Stimulated activated CD4-positive, alpha-beta T cell treated with anti-CD3 and anti-CD28 coated beads, TNF-alpha, amount 100 ng/mL, for 1 hour (primary cell): ENCODE measurements around the gene LATS2.

ENCODE experiments used
- DNase-seq, 3 donors: peaks; one replicate each; pipeline ENCODE4 v3.0.0-alpha.2; 2020; ENCODE audit warnings: low read depth in 3 of 3, low spot score in 1 of 3

The LATS2 gene

DNA sequence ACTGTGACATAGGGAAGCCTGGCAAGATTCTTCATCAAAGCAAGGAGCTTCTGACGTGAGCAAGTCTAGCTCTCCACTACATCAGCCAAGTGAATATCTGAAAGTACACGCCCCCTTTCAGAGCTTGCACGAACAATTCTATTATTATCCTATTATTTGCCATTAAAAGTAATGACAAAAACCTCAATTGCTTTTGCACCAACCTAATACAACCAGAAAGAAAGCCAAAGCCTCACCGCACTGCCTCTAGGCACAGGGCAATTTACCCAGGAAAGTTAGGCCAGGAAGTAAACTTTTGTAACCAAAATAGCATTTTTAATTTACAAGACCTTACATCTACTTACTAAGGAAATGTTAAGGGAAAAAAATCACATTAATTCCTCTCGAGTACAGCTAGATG is 41.2 kb downstream of the LATS2 start:
- DNase-seq = no peak

DNA sequence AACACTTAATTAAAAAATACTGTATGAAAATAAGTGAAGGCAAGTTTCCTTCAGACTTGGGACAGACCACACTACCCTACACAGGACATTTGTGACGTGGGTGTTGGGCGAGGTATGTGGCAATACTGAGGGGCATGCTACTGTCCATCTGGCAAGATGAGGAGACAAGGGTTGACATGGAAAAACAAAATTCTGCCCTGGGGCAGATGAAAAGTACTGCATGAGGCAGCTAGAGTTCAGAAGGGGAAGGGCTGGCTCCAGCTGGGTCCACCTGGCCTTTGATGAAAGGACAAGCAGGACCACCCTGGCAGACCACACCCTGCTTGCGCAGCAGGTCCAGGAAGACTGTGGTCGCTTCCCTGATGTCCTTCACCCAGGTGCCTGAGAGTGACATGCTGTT is 43.2 kb downstream of the LATS2 start:
- DNase-seq = no peak

- no peak for DNase-seq
Measured at GRCh38 chr13:21016487-21016886, 44.9 kb downstream of the LATS2 start.

GRCh38 chr13:21015284-21015683 is 46.1 kb downstream of the LATS2 start:
- DNase-seq = no peak

DNA sequence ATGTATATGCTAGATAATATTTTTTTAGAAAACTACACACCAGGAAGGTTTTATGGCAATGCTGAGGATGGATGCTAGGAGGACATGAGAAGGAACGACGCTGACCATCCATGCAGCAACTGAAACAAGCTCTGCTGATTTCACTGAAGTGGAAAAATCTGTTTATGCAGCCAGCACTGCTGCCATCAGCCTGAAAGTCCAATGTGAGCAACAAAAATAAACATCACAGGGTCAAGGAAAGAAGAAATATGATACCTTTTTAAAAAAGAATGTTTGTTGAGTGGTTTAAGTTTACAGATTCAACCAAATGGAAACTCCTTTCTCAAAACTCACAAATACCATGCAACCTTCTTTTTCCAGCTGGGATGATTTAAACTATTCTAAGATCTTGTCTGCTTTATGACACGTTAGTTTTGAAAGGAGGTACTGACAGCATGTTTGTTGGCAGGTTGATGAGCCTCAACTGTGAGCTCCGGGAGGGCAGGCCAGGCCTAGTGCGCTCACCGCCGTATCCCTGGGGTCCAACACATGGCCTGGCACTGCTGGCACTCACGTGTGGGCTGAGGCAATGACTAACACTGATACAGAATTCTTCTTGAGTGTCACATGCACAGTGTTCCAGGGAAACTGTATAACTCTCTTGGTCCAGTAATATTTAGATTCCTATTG is 46.8 kb downstream of the LATS2 start:
- no peak for DNase-seq

GRCh38 chr13:21014139-21014501 is 47.3 kb downstream of the LATS2 start:
- no peak for DNase-seq

DNA sequence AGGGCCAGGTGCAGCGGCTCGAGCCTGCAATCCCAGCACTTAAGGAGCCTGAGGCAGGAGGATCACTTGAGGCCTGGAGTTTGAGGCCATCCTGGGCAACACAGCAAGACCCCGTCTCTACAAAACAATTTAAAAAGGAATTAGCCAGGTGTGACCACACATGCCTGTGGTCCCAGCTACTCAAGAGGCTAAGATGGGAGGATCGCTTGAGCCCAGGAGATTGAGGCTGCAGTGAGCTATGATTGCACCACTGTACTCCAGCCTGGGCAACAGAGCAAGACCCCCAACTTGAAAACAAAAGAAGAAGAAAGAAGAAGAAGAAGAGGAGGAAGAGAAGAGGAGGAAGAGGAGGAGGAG is 47.7 kb downstream of the LATS2 start:
- no peak for DNase-seq

DNA sequence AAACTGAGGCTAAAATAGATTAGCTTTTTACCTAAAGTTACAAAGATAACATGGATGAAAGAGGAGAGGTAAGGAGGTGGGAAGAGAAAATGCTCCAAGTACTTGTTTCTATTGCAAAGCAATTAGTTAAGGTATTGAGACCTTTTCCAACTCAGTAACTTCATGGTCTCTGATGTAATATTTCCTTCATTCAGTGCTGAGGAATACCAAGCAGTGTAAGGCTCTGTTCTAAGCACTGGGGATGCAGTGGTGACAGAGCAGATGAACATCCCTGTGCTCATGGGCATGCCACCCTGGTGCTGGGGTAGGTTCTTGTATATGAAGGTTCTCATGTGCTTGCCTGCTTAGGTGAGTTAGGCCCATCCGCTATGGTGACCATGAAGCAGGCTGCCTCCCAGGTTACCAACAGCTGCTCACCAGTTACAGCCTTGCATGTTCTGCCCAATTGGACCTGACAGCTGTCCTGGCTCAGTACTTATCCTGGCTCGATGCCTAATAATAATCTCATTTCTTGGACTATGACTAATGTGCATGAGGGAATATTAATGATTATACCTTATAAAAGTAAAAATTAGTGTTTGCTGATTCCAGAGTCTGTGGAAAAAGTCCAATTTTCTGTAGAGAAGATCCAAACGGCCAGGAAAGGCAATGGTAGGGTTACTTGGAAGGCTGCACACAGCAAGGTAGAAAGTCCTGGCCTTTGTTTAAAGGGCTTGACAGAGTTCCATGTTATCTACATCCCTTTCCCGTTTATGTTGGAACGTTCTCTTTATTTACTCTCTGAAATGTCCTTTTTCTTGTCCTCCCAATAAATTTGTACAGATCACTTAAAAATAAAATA is 48.3 kb downstream of the LATS2 start:
- DNase-seq = no peak

GRCh38 chr13:21012211-21012610 is 49.2 kb downstream of the LATS2 start:
- no peak for DNase-seq

DNA sequence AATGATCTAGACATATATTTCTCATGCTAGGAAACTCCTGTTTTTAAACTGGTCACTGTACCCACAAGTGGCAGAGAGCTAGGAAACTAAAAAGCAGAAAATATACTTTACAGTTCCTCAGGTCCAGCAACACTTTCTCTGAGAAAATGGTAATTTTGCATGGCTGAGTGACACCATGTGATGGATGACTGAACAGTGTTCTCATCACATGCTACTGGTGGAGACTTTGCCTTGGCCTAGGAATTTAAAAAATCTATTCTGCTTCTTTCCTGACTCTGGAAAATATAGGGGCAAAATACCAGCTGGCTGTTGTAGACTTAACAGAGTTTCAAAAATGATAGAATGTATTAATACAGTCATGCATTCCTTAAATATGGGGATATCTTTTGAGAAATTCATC is 50.0 kb downstream of the LATS2 start:
- DNase-seq = no peak

GRCh38 chr13:21010621-21011020 is 50.8 kb downstream of the LATS2 start:
- no peak for DNase-seq

- no peak for DNase-seq
Measured at GRCh38 chr13:21009036-21009435, 52.4 kb downstream of the LATS2 start.

- no peak for DNase-seq
Measured at GRCh38 chr13:21008026-21008425, 53.4 kb downstream of the LATS2 start.

- no peak for DNase-seq
Measured at GRCh38 chr13:21006141-21007005, 55.0 kb downstream of the LATS2 start.

GRCh38 chr13:21005193-21005592 is 56.2 kb downstream of the LATS2 start:
- no peak for DNase-seq

DNA sequence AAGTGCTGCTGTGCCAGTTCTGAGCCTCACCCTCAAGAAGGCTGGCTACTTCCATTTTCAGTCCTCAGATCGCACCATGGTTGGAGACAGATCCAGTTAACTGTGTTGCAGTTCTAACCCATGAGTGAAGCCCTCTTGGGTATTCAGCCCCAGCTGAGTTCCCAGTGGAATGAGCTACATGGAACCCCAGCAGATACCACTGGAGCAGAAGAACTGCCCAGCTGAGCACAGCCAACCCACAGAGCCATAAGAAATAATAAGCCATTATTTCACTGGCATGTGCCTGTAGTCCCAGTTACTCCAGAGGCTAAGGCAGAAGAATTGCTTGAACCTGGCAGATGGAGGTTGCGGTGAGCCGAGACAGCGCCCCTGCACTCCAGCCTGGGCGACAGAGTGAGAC is 59.9 kb downstream of the LATS2 start:
- no peak for DNase-seq

DNA sequence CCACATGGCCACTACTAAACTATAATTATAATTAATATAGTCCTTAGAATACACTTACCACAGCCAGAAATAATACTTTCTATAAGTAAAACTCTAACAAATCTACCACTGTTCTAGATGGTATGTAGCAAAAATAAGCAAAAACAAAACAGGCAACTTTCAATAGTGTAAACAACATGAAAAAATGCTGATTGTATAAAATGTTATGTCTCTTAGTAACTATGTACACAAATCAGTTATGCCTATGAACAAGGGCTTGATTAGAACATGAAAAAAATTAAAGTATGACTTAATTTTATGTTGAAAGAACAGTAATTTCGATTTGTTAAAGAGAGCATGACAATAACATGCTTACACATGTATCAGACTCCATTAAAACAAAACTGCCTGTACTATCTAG is 60.7 kb downstream of the LATS2 start:
- DNase-seq = no peak

DNA sequence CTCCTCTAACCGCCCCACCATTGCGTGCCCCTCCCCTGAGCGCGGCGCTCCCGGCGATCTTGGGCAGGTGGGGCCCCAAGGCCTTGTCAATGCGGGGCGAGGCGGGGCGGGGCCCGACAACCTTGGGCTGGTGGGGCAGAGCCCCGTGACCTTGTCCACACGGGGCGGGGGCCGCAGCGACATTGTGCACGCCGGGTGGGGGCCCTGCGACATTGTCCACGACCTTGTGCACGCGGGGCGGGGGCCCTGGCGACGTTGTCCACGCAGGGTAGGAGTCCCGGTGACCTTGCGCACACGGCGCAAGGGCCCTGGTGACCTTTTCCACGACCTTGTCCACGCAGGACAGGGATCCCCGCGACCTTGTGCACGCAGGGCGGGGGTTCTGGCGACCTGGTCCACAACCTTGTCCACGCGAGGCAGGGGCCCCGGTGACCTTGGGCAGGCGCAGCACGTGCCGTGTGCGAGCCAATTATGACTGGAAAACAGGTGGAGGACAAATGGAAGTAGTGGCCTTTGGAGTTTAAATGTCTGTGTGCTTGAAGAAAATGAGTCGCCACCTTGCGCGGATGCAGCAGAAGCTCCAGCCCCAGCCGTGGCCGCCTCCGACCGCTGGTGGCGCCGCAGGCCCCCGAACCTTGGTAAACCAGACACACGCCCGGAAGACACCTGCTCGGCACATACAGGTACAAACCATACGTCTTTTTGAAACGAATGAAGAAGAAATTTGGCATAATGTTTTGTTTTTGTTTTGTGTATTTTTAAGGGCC is 62.6 kb downstream of the LATS2 start:
- DNase-seq = no peak

GRCh38 chr13:20997301-20998161 is 63.9 kb downstream of the LATS2 start:
- no peak for DNase-seq

GRCh38 chr13:20995245-20995838 is 66.0 kb downstream of the LATS2 start:
- DNase-seq = no peak
